Measurements from ENCODE around the gene CNTFR. TPM values are rescaled to one million over a fixed set of nuclear protein-coding genes. Genes with fewer than 3 reads are reported as not detected.

CNTFR gene
- total RNA-seq, 4 donors from 2014 or later, result 41.9 to 81.5 (median 60.4) TPM

GRCh38 chr9:34512131-34513078 lies 77.1 kb downstream of the CNTFR start:
- no peak for ATAC-seq (ENCODE audit: low FRiP score)

GRCh38 chr9:34510497-34511468 lies 78.7 kb downstream of the CNTFR start:
- TF ChIP-seq CTCF (IDR thresholded peaks at IDR 0.05), result no peak
- DNase-seq (ENCODE audit: low spot score) (no peak), ATAC-seq (ENCODE audit: low FRiP score) (no peak)

More at GRCh38 chr9:34512131-34513078, 77.1 kb downstream of the CNTFR start:
- no peak for TF ChIP-seq CTCF (IDR thresholded peaks at IDR 0.05)
- no peak for DNase-seq (ENCODE audit: low spot score)

- ATAC-seq (ENCODE audit: low FRiP score) (no peak), DNase-seq (ENCODE audit: low spot score) (no peak)
- TF ChIP-seq CTCF (IDR thresholded peaks at IDR 0.05), result no peak
Observed at GRCh38 chr9:34508951-34509350, 80.6 kb downstream of the CNTFR start.

GRCh38 chr9:34508463-34508862 lies 81.1 kb downstream of the CNTFR start:
- no peak for TF ChIP-seq CTCF (IDR thresholded peaks at IDR 0.05)
- no peak for ATAC-seq (ENCODE audit: low FRiP score)
- DNase-seq (ENCODE audit: low spot score), result no peak

GRCh38 chr9:34507966-34508365 lies 81.6 kb downstream of the CNTFR start:
- DNase-seq (ENCODE audit: low spot score) (no peak), ATAC-seq (ENCODE audit: low FRiP score) (no peak)
- TF ChIP-seq CTCF (IDR thresholded peaks at IDR 0.05), result no peak

GRCh38 chr9:34507556-34507955 lies 82.0 kb downstream of the CNTFR start:
- TF ChIP-seq CTCF (IDR thresholded peaks at IDR 0.05), result no peak
- no peak for DNase-seq (ENCODE audit: low spot score)
- ATAC-seq (ENCODE audit: low FRiP score), result no peak
